Measurements from ENCODE around the gene MORN3.

The MORN3 gene

GRCh38 chr12:121602766-121603165, 66.7 kb downstream of the MORN3 start:
- DNase-seq (ENCODE audit: low read depth), result no peak

DNA sequence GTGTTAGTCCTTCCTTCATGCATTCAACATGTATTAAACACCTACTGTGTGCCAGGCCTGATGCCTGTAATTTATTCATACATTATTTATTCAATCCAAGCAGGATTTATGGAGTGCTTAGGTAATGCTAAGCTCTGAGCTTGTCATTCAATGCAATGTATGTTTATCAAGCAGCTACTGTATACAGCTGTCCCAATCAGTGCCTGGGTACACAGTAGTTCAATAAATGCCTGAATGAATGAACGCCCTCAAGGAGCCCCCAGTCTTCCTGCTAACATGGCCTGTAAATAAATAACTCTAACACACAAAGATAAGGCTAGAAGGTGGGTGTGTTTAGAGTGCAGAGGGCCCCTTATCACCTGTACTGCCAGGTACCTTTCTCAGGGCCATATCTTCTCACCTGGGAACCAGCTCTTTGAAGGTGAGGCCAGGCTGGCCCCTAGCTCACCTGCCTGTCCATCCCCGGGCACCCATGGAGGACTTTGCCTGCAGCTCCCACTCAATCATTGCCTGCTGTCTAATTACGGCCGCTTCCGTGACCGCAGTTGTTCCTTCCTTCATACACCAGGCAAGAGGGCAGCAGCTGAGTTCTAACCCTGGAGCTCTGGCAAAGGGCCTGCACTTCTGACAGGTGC, 68.6 kb downstream of the MORN3 start:
- DNase-seq (ENCODE audit: low read depth), result no peak
